ENCODE data around the gene CERS3.

Gene CERS3

GRCh38 chr15:100528833-100529428 lies at the start of gene CERS3:
TSS of gene CERS3 (minus strand) at chr15:100528950. CDS start at chr15:100501849, 27,101 bp downstream.
- no peaks in the 10 kb centered on the region for H3K9me3 Mint-ChIP-seq
- H3K27ac Mint-ChIP-seq (ENCODE audit: low read depth): no peak within 1 kb of the TSS
- no peak within 1 kb of the TSS for H3K4me3 Mint-ChIP-seq
- ATAC-seq (replicated peaks; ENCODE audit: extremely low read depth, poor library complexity, severe bottlenecking): no peak
- no peaks in the 10 kb centered on the region for H3K4me1 Mint-ChIP-seq
- no peak for DNase-seq (ENCODE audit: low spot score in 2 of 2)
- no peaks in the 10 kb centered on the region for H3K36me3 Mint-ChIP-seq (ENCODE audit: insufficient read depth)
- H3K27me3 Mint-ChIP-seq: peaks cover 37% of the 10 kb centered on the region

- DNase-seq (ENCODE audit: low spot score in 2 of 2) (no peak), ATAC-seq (replicated peaks; ENCODE audit: extremely low read depth, poor library complexity, severe bottlenecking) (no peak)
- H3K36me3 Mint-ChIP-seq (ENCODE audit: insufficient read depth): peaks cover 32% of the 10 kb centered on the region
- H3K27ac Mint-ChIP-seq (ENCODE audit: low read depth): no peak overlapping the region
- H3K4me3 Mint-ChIP-seq: no peak overlapping the region
- peaks cover 22% of the 10 kb centered on the region for H3K4me1 Mint-ChIP-seq
- no peaks in the 10 kb centered on the region for H3K9me3 Mint-ChIP-seq
- no peaks in the 10 kb centered on the region for H3K27me3 Mint-ChIP-seq
Measured at GRCh38 chr15:100573526-100573925, 44.8 kb upstream of the CERS3 start.

GRCh38 chr15:100572362-100572983 lies 43.7 kb upstream of the CERS3 start:
- ATAC-seq (replicated peaks; ENCODE audit: extremely low read depth, poor library complexity, severe bottlenecking): no peak
- Mint-ChIP-seq H3K27ac (ENCODE audit: low read depth) (no peak overlapping the region), H3K4me1 (peaks cover 22% of the 10 kb centered on the region)

GRCh38 chr15:100571592-100572167 lies 42.9 kb upstream of the CERS3 start:
- DNase-seq (ENCODE audit: low spot score in 2 of 2): no peak
- no peak for ATAC-seq (replicated peaks; ENCODE audit: extremely low read depth, poor library complexity, severe bottlenecking)
- peaks cover 17% of the 10 kb centered on the region for H3K4me1 Mint-ChIP-seq
- no peaks in the 10 kb centered on the region for H3K9me3 Mint-ChIP-seq
- no peak overlapping the region for H3K4me3 Mint-ChIP-seq
- H3K27me3 Mint-ChIP-seq: no peaks in the 10 kb centered on the region
- peaks cover 34% of the 10 kb centered on the region for H3K36me3 Mint-ChIP-seq (ENCODE audit: insufficient read depth)
- no peak overlapping the region for H3K27ac Mint-ChIP-seq (ENCODE audit: low read depth)

More at GRCh38 chr15:100572362-100572983, 43.7 kb upstream of the CERS3 start:
- Mint-ChIP-seq H3K4me3 (no peak overlapping the region), H3K27me3 (no peaks in the 10 kb centered on the region), H3K9me3 (no peaks in the 10 kb centered on the region), H3K36me3 (ENCODE audit: insufficient read depth) (peaks cover 34% of the 10 kb centered on the region)
- no peak for DNase-seq (ENCODE audit: low spot score in 2 of 2)

GRCh38 chr15:100570735-100571313 lies 42.1 kb upstream of the CERS3 start:
- DNase-seq (ENCODE audit: low spot score in 2 of 2): no peak
- ATAC-seq (replicated peaks; ENCODE audit: extremely low read depth, poor library complexity, severe bottlenecking): no peak
- Mint-ChIP-seq H3K4me1 (peaks cover 8% of the 10 kb centered on the region), H3K9me3 (no peaks in the 10 kb centered on the region), H3K27ac (ENCODE audit: low read depth) (no peak overlapping the region), H3K36me3 (ENCODE audit: insufficient read depth) (peaks cover 30% of the 10 kb centered on the region), H3K27me3 (no peaks in the 10 kb centered on the region), H3K4me3 (no peak overlapping the region)

- Mint-ChIP-seq H3K4me1 (peaks cover 6% of the 10 kb centered on the region), H3K9me3 (no peaks in the 10 kb centered on the region), H3K27me3 (no peaks in the 10 kb centered on the region), H3K27ac (ENCODE audit: low read depth) (no peak overlapping the region), H3K4me3 (no peak overlapping the region), H3K36me3 (ENCODE audit: insufficient read depth) (peaks cover 27% of the 10 kb centered on the region)
- DNase-seq (ENCODE audit: low spot score in 2 of 2): no peak
- no peak for ATAC-seq (replicated peaks; ENCODE audit: extremely low read depth, poor library complexity, severe bottlenecking)
Measured at GRCh38 chr15:100570275-100570674, 41.5 kb upstream of the CERS3 start.

- ATAC-seq (replicated peaks; ENCODE audit: extremely low read depth, poor library complexity, severe bottlenecking) (no peak), DNase-seq (ENCODE audit: low spot score in 2 of 2) (no peak)
- H3K27me3 Mint-ChIP-seq: no peaks in the 10 kb centered on the region
- H3K4me3 Mint-ChIP-seq: no peak overlapping the region
- H3K27ac Mint-ChIP-seq (ENCODE audit: low read depth): no peak overlapping the region
- no peaks in the 10 kb centered on the region for H3K9me3 Mint-ChIP-seq
- peaks cover 25% of the 10 kb centered on the region for H3K36me3 Mint-ChIP-seq (ENCODE audit: insufficient read depth)
- H3K4me1 Mint-ChIP-seq: peaks cover 5% of the 10 kb centered on the region
Measured at GRCh38 chr15:100569391-100569790, 40.6 kb upstream of the CERS3 start.

GRCh38 chr15:100566850-100567628 lies 38.3 kb upstream of the CERS3 start:
- ATAC-seq (replicated peaks; ENCODE audit: extremely low read depth, poor library complexity, severe bottlenecking): no peak
- no peak overlapping the region for H3K27ac Mint-ChIP-seq (ENCODE audit: low read depth)
- peaks cover 20% of the 10 kb centered on the region for H3K36me3 Mint-ChIP-seq (ENCODE audit: insufficient read depth)
- DNase-seq (ENCODE audit: low spot score in 2 of 2): no peak
- no peaks in the 10 kb centered on the region for H3K27me3 Mint-ChIP-seq
- no peak overlapping the region for H3K4me3 Mint-ChIP-seq
- no peaks in the 10 kb centered on the region for H3K9me3 Mint-ChIP-seq
- H3K4me1 Mint-ChIP-seq: peaks cover 5% of the 10 kb centered on the region

- ATAC-seq (replicated peaks; ENCODE audit: extremely low read depth, poor library complexity, severe bottlenecking): no peak
- Mint-ChIP-seq H3K27me3 (no peaks in the 10 kb centered on the region), H3K9me3 (no peaks in the 10 kb centered on the region), H3K36me3 (ENCODE audit: insufficient read depth) (peaks cover 11% of the 10 kb centered on the region), H3K4me3 (no peak overlapping the region), H3K4me1 (peaks cover 5% of the 10 kb centered on the region), H3K27ac (ENCODE audit: low read depth) (no peak overlapping the region)
- DNase-seq (ENCODE audit: low spot score in 2 of 2): no peak
Measured at GRCh38 chr15:100565591-100565990, 36.8 kb upstream of the CERS3 start.

GRCh38 chr15:100560323-100560722 lies 31.6 kb upstream of the CERS3 start:
- Mint-ChIP-seq H3K27me3 (no peaks in the 10 kb centered on the region), H3K9me3 (no peaks in the 10 kb centered on the region), H3K36me3 (ENCODE audit: insufficient read depth) (no peaks in the 10 kb centered on the region), H3K27ac (ENCODE audit: low read depth) (no peak overlapping the region), H3K4me1 (peaks cover 2% of the 10 kb centered on the region), H3K4me3 (no peak overlapping the region)
- no peak for DNase-seq (ENCODE audit: low spot score in 2 of 2)
- no peak for ATAC-seq (replicated peaks; ENCODE audit: extremely low read depth, poor library complexity, severe bottlenecking)

- Mint-ChIP-seq H3K36me3 (ENCODE audit: insufficient read depth) (no peaks in the 10 kb centered on the region), H3K4me3 (no peak overlapping the region), H3K27me3 (no peaks in the 10 kb centered on the region), H3K9me3 (no peaks in the 10 kb centered on the region), H3K27ac (ENCODE audit: low read depth) (no peak overlapping the region), H3K4me1 (no peaks in the 10 kb centered on the region)
- no peak for DNase-seq (ENCODE audit: low spot score in 2 of 2)
- ATAC-seq (replicated peaks; ENCODE audit: extremely low read depth, poor library complexity, severe bottlenecking): no peak
Measured at GRCh38 chr15:100559330-100559729, 30.6 kb upstream of the CERS3 start.

GRCh38 chr15:100558771-100559254 lies 30.1 kb upstream of the CERS3 start:
- DNase-seq (ENCODE audit: low spot score in 2 of 2): no peak
- Mint-ChIP-seq H3K27ac (ENCODE audit: low read depth) (no peak overlapping the region), H3K9me3 (no peaks in the 10 kb centered on the region), H3K4me1 (no peaks in the 10 kb centered on the region), H3K27me3 (no peaks in the 10 kb centered on the region), H3K4me3 (no peak overlapping the region), H3K36me3 (ENCODE audit: insufficient read depth) (no peaks in the 10 kb centered on the region)
- no peak for ATAC-seq (replicated peaks; ENCODE audit: extremely low read depth, poor library complexity, severe bottlenecking)

All from central memory CD8-positive, alpha-beta T cell (primary cell).